Measurements from ENCODE around the gene LTBP4.

DNA sequence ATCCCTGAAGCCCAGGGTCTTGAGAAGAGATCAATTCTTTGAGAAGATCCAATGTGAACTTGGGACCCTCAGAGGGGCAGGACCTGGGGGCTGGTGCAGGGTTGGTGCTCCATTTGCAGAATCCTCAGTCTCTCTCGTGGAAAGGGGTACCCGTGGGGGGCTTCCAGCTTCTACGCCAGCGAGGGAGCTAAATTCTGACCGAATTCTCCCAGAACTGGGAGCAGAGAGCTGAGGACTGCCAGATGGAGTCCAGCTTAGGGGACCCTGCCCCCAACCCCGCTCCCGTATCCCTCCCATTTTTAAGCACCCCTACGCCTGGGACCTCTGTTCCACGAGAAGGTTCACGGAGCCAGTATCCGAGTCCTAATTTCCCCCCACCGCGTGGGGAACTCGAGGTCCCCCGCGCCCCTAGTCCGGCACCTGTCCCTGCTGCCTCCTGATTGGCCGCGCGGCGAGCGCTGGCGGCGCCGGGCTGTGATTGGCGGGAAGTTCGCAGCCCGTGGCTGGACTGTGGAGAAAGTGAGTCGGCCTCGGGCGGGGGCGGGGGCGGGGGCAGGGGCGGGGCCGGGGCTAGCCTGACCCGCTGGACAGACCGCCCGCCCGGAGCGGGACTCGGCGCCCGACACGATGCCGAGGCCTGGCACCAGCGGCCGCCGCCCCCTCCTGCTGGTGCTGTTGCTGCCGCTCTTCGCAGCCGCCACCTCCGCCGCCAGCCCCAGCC lies 4.4 kb upstream of the LTBP4 start:
- TF ChIP-seq, protein P1, sequence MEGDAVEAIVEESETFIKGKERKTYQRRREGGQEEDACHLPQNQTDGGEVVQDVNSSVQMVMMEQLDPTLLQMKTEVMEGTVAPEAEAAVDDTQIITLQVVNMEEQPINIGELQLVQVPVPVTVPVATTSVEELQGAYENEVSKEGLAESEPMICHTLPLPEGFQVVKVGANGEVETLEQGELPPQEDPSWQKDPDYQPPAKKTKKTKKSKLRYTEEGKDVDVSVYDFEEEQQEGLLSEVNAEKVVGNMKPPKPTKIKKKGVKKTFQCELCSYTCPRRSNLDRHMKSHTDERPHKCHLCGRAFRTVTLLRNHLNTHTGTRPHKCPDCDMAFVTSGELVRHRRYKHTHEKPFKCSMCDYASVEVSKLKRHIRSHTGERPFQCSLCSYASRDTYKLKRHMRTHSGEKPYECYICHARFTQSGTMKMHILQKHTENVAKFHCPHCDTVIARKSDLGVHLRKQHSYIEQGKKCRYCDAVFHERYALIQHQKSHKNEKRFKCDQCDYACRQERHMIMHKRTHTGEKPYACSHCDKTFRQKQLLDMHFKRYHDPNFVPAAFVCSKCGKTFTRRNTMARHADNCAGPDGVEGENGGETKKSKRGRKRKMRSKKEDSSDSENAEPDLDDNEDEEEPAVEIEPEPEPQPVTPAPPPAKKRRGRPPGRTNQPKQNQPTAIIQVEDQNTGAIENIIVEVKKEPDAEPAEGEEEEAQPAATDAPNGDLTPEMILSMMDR (IDR thresholded peaks at IDR 0.05; ENCODE audit: extremely low read depth in 1 of 2, insufficient read depth in 1 of 2, low read depth in 1 of 2, low read length in 2 of 2) = no peak
- no peak for TF ChIP-seq EZH2 (IDR thresholded peaks at IDR 0.05; ENCODE audit: borderline replicate concordance, low read depth, low read length, severe bottlenecking)
- no peak for TF ChIP-seq GATA2 (IDR thresholded peaks at IDR 0.05; ENCODE audit: insufficient read depth, insufficient read length, low read depth, low read length)
- TF ChIP-seq POLR2AphosphoS5 (IDR thresholded peaks at IDR 0.05; ENCODE audit: insufficient read depth, low read depth, low read length) = no peak
- TF ChIP-seq POLR2A (IDR thresholded peaks at IDR 0.05; ENCODE audit: low read depth, low read length) = no peak
- no peak for TF ChIP-seq JUN (IDR thresholded peaks at IDR 0.05; ENCODE audit: borderline replicate concordance, insufficient read depth, insufficient read length, low read depth)
- TF ChIP-seq, protein P2, sequence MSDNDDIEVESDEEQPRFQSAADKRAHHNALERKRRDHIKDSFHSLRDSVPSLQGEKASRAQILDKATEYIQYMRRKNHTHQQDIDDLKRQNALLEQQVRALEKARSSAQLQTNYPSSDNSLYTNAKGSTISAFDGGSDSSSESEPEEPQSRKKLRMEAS (IDR thresholded peaks at IDR 0.05; ENCODE audit: insufficient read depth, insufficient read length) = no peak
- TF ChIP-seq FOS (IDR thresholded peaks at IDR 0.05; ENCODE audit: borderline replicate concordance, insufficient read depth, low read length) = no peak
- TF ChIP-seq MYC (IDR thresholded peaks at IDR 0.05; ENCODE audit: low read depth, low read length) = no peak

Measured in endothelial cell of umbilical vein (primary cell).